ENCODE data around the gene MT3.

The MT3 gene

DNA sequence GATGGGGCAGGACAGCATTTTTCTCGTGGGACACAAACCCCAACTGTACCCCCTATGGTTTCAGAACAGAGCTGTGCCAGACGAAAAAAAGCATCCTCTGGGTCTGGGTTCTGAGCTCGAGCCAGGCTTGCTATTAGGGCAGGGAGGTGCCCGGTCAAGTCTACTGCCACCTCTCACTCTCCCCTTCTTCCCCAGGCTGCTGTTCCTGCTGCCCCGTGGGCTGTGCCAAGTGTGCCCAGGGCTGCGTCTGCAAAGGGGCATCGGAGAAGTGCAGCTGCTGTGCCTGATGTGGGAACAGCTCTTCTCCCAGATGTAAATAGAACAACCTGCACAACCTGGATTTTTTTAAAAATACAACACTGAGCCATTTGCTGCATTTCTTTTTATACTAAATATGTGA lies 37.4 kb downstream of the MT3 start:
- TF ChIP-seq OSR1 (CRISPR knock-in tag; IDR thresholded peaks at IDR 0.05) (no peak), BACH2 (CRISPR knock-in tag; IDR thresholded peaks at IDR 0.05; ENCODE audit: borderline replicate concordance) (no peak), ZNF565 (CRISPR knock-in tag; conservative IDR thresholded peaks at IDR 0.05; ENCODE audit: low read depth) (no peak), ESRRG (CRISPR knock-in tag; IDR thresholded peaks at IDR 0.05) (no peak), RARB (CRISPR knock-in tag; IDR thresholded peaks at IDR 0.05) (no peak), ZC3H10 (CRISPR knock-in tag; IDR thresholded peaks at IDR 0.05) (no peak), PPARA (CRISPR knock-in tag; IDR thresholded peaks at IDR 0.05; ENCODE audit: borderline replicate concordance) (no peak), ZFP30 (CRISPR knock-in tag; IDR thresholded peaks at IDR 0.05) (no peak), ARNTL (CRISPR knock-in tag; IDR thresholded peaks at IDR 0.05; ENCODE audit: borderline replicate concordance, low read depth) (no peak), TSHZ2 (CRISPR knock-in tag; IDR thresholded peaks at IDR 0.05) (no peak), CSRNP3 (CRISPR knock-in tag; IDR thresholded peaks at IDR 0.05) (no peak), TCF4 (CRISPR knock-in tag; IDR thresholded peaks at IDR 0.05; ENCODE audit: borderline replicate concordance) (no peak), ISL1 (CRISPR knock-in tag; IDR thresholded peaks at IDR 0.05) (no peak), CSDC2 (CRISPR knock-in tag; IDR thresholded peaks at IDR 0.05) (no peak)
- TF ChIP-seq, protein P1, sequence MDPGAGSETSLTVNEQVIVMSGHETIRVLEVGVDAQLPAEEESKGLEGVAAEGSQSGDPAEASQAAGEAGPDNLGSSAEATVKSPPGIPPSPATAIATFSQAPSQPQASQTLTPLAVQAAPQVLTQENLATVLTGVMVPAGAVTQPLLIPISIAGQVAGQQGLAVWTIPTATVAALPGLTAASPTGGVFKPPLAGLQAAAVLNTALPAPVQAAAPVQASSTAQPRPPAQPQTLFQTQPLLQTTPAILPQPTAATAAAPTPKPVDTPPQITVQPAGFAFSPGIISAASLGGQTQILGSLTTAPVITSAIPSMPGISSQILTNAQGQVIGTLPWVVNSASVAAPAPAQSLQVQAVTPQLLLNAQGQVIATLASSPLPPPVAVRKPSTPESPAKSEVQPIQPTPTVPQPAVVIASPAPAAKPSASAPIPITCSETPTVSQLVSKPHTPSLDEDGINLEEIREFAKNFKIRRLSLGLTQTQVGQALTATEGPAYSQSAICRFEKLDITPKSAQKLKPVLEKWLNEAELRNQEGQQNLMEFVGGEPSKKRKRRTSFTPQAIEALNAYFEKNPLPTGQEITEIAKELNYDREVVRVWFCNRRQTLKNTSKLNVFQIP (CRISPR knock-in tag; IDR thresholded peaks at IDR 0.05; ENCODE audit: borderline replicate concordance, low read depth): no peak
- TF ChIP-seq, protein P2, sequence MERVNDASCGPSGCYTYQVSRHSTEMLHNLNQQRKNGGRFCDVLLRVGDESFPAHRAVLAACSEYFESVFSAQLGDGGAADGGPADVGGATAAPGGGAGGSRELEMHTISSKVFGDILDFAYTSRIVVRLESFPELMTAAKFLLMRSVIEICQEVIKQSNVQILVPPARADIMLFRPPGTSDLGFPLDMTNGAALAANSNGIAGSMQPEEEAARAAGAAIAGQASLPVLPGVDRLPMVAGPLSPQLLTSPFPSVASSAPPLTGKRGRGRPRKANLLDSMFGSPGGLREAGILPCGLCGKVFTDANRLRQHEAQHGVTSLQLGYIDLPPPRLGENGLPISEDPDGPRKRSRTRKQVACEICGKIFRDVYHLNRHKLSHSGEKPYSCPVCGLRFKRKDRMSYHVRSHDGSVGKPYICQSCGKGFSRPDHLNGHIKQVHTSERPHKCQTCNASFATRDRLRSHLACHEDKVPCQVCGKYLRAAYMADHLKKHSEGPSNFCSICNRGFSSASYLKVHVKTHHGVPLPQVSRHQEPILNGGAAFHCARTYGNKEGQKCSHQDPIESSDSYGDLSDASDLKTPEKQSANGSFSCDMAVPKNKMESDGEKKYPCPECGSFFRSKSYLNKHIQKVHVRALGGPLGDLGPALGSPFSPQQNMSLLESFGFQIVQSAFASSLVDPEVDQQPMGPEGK (CRISPR knock-in tag; IDR thresholded peaks at IDR 0.05; ENCODE audit: borderline replicate concordance): no peak

GRCh38 chr16:56628486-56629350 lies 39.4 kb downstream of the MT3 start:
- no peak for TF ChIP-seq CSRNP3 (CRISPR knock-in tag; IDR thresholded peaks at IDR 0.05)
- TF ChIP-seq PPARA (CRISPR knock-in tag; IDR thresholded peaks at IDR 0.05; ENCODE audit: borderline replicate concordance): no peak
- no peak for TF ChIP-seq SNAI2 (CRISPR knock-in tag; IDR thresholded peaks at IDR 0.05)
- TF ChIP-seq RARB (CRISPR knock-in tag; IDR thresholded peaks at IDR 0.05): no peak
- TF ChIP-seq CREB5 (CRISPR knock-in tag; IDR thresholded peaks at IDR 0.05; ENCODE audit: low read depth): no peak
- no peak for TF ChIP-seq ZC3H10 (CRISPR knock-in tag; IDR thresholded peaks at IDR 0.05)
- TF ChIP-seq ZNF565 (CRISPR knock-in tag; conservative IDR thresholded peaks at IDR 0.05; ENCODE audit: low read depth): no peak
- TF ChIP-seq, protein P1 (CRISPR knock-in tag; IDR thresholded peaks at IDR 0.05; ENCODE audit: borderline replicate concordance, low read depth): no peak
- no peak for TF ChIP-seq CSDC2 (CRISPR knock-in tag; IDR thresholded peaks at IDR 0.05)
- TF ChIP-seq ZNF70 (CRISPR knock-in tag; IDR thresholded peaks at IDR 0.05): no peak
- TF ChIP-seq, protein P2 (CRISPR knock-in tag; IDR thresholded peaks at IDR 0.05; ENCODE audit: borderline replicate concordance): no peak
- no peak for TF ChIP-seq TSHZ2 (CRISPR knock-in tag; IDR thresholded peaks at IDR 0.05)
- ATAC-seq: no peak

More for the DNA sequence above, 37.4 kb downstream of the MT3 start:
- ATAC-seq: no peak

All from SK-N-SH treated with all-trans-retinoic acid at 6 μM for 48 hours (cell line).